ENCODE results near the gene SBSN.
A peak's percentile ranks its signal among the peaks of the same experiment; 100 is the strongest.
"Not testable (repeated sequence)": the region's sequence is repeated elsewhere in the genome, so short reads cannot be mapped to it uniquely, and the experiment has no call there.

The SBSN gene

GRCh38 chr19:35501684-35502083 lies 26.4 kb downstream of the SBSN start:
- DNase-seq, result no peak

- DNase-seq, result no peak
Observed at GRCh38 chr19:35500611-35501010, 27.5 kb downstream of the SBSN start.

DNA sequence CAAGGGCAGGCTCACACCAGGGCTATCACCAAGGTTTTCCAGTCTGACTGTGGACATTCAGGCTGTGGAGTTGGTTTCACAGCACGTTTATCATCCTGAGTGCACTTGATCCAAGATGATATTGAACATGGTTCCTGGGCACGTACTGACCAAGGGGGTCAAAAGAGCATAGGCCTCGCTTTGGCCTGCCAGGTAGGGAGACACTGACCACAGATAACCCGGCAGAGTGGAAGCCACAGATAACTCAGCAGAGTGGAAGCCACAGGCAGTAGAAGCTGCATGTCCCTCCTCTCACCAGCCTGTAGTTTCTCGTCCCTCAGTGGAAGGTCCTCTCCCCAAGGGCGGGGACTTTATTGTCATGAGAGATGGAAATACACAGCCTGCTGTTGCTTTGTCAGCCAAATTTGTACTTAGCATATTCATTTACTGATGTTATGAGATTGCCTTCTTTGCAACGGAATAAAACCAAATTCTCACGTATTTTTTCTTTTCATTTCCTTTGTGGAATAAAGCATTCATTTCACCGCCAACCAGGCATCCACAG lies 29.1 kb downstream of the SBSN start:
- DNase-seq, result no peak

DNA sequence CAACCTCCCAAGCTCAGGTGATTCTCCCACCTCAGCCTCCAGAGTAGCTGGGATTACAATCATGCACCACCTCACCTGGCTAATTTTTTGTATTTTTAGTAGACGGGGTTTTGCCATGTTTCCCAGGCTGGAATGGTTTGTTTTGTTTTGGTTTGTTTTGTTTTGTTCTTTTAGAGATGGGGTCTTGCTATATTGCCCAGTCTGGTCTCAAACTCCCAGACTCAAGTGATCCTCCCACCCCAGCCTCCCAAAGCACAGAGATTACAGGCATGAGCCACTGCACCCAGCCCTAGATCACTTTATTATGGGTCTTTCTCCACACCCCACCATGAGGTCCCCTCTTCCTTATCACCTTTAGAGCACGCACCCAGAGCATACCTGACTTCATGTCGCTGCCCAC lies 29.9 kb downstream of the SBSN start:
- DNase-seq, result no peak

GRCh38 chr19:35497406-35497805 lies 30.7 kb downstream of the SBSN start:
- DNase-seq, result no peak

GRCh38 chr19:35495107-35496064 lies 32.7 kb downstream of the SBSN start:
- DNase-seq, result peak; percentile 78

DNA sequence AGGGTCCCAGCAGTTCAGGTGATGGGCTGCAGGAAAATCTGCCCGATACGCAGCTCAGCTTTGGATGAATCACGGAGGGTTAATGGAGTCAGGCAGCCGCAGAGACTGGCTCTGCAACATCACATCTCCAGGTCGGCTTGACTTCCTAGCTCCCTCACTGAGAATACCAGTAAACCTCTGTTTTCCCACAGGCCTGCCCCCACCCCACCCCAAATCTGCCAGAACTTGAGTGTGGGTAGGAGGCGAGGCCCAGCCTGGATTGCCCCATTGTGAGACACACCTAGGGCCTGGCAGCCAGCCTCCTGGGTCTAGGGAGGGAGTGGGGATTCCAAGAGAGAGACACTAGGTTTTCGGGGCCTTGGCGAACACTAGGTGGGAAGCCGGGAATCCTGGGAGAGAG lies 34.1 kb downstream of the SBSN start:
- DNase-seq, result no peak

- DNase-seq, result no peak
Observed at GRCh38 chr19:35491836-35492360, 36.2 kb downstream of the SBSN start.

DNA sequence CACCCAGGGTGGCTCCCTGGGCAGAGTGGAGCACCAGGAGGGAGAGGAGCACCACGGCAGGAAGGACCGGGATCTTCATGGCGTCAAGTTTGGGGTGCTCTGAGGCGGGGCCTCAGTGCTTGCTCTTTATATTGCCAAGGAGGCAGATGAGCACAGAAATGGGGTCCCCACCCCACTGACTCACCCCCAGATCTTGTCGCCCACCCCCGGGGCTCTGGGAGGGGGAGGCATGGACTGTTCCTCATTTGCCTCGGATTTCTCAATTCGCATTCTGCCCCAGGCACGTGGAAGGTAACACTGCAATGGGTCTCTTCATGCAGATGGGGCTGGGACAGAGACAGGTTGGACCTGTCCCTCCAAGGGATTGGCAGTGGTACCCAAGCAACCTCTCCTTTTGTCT lies 37.7 kb downstream of the SBSN start, which contains the start of gene KRTDAP:
TSS of gene KRTDAP (minus strand) at position 101 of the 400 bp plus-strand sequence. CDS start at position 79, 22 bp downstream.
- DNase-seq, result no peak

GRCh38 chr19:35488677-35489076 lies 39.4 kb downstream of the SBSN start:
- no peak for DNase-seq

GRCh38 chr19:35487656-35488182 lies 40.4 kb downstream of the SBSN start:
- DNase-seq, result no peak

GRCh38 chr19:35486268-35486708 lies 41.8 kb downstream of the SBSN start:
- DNase-seq, result no peak

- DNase-seq, result no peak
Observed at GRCh38 chr19:35484252-35485036, 43.7 kb downstream of the SBSN start.

DNA sequence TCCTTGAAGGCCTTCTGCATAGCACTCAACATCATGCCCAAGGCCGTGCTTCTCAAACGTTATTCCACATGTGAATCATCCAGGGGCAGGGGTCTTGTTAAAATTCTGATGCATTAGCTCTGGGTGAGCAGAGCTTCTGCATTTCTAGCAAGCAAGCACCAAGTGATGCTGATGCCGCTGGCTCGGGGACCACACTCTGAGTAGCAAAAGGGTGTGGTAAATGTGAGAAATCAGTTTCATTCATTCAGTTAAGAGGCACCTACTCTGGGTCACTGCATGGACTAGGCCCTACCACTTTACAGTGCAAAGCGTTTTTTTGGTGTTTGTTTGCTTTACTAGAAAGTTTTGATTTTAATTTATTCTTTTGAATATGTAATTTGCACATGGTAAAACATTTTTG lies 45.0 kb downstream of the SBSN start:
- no peak for DNase-seq

DNA sequence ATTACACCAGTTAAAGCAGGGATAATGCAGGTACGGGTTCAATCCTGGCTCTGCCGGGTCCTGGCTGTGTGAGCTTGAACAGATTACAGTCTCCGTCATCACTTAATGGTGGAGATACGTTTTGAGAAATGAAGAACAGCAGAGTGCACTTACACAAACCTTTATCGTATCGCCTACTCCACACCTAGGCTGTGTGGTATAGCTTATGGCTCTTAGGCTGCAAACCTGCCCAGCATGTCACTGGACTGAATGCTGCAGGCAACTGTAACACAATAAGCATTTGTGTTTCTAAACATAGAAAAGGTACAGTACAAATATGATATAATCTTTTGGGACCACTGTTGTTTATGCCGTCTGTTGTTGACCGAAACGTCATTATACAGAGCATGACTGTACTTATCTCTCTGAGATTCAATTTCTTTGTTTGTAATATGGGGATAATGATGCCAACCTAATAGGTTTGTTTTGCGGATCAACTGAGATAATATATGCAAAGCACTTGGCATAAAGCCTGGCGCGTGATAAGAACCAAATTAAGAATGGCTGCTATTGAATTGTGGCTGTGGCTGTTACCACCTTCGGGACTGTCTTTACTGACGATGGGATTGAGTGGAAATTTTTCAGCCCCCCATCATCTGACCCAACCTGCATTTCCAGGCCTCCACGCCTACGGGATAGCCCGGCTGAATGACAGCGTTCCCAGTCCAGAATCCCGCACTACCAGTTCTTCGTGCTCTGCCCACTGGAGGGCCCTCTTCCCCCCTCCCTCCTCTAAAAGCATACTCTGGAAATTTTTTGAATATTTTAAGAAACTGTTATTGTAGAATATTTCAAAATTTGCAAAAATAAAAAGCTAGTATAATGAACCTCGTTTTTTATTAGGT lies 49.1 kb downstream of the SBSN start:
- DNase-seq, result no peak

DNA sequence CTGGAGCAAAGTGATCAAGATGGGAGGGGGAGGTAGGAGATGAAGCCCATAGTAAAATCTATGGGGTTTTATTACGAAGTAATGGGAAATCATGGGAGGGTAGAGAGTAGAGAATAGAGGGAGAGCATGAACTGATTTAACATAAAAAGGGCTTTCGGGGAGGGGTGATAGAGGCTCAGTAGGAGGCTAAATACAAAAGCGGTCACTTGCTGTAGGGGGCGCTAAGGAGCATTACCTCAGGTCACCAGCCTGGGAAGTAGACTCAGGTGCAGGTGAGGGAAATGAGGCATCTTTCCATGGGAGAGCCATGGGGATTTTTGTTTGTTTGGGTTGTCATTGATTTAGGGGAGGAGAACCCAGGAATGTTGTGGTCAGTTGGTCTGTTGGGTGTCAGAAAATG lies 52.0 kb downstream of the SBSN start:
- no peak for DNase-seq

- DNase-seq, result not testable (repeated sequence)
Observed at GRCh38 chr19:35474594-35474993, 53.5 kb downstream of the SBSN start.

GRCh38 chr19:35474104-35474503 lies 54.0 kb downstream of the SBSN start:
- DNase-seq, result no peak

Measured in right forelimb (tissue), 1 donor.